H1 (cell line): ENCODE results near the gene UBE2D2.
"Not testable (repeated sequence)": the region's sequence is repeated elsewhere in the genome, so short reads cannot be mapped to it uniquely, and the experiment has no call there.

Source experiments
- BRCA1 ChIP-seq: IDR thresholded peaks from 2 replicates; pipeline ENCODE4 v1.6.1; 2012; ENCODE audit warnings: low read depth, low read length, improper control_type of control experiment
- CTCF ChIP-seq, 3 experiments: IDR thresholded peaks; 1 replicate in 2 of 3; 2 replicates in 1 of 3; pipeline versions ENCODE4 v1.5.1 to v1.6.1; 2011; ENCODE audit warnings: low read length in 3 of 3, mild to moderate bottlenecking in 3 of 3, inconsistent platforms in 2 of 3, low read depth in 1 of 3, moderate library complexity in 1 of 3; ENCODE audit not compliant: insufficient read depth in 1 of 3; ENCODE audit errors: control extremely low read depth in 1 of 3
- POLR2A ChIP-seq, 2 experiments: IDR thresholded peaks; 1 replicate in 1 of 2; 2 replicates in 1 of 2; pipeline ENCODE4 v1.6.1; 2011; ENCODE audit warnings: low read depth in 2 of 2, low read length in 2 of 2, mild to moderate bottlenecking in 2 of 2; ENCODE audit errors: control extremely low read depth in 1 of 2
- USF2 ChIP-seq: IDR thresholded peaks from 2 replicates; pipeline ENCODE4 v1.6.1; 2011; ENCODE audit warnings: low read length, improper control_type of control experiment

- not testable (repeated sequence) for TF ChIP-seq CTCF (IDR thresholded peaks at IDR 0.05; ENCODE audit: control extremely low read depth in 1 of 3, insufficient read depth in 1 of 3, low read depth in 1 of 3, low read length in 3 of 3); USF2; POLR2A (IDR thresholded peaks at IDR 0.05; ENCODE audit: control extremely low read depth in 1 of 2, low read depth in 2 of 2, low read length in 2 of 2); BRCA1
These were observed 21.0 kb downstream of the UBE2D2 start for GRCh38 chr5:139582181-139582580.
